Stimulated activated CD4-positive, alpha-beta T cell treated with anti-CD3 and anti-CD28 coated beads, Interleukin-15, amount 100 ng/mL, for 48 hours (primary cell): ENCODE results near the gene HDC.

Source experiments
- DNase-seq, 2 donors: peaks; one replicate each; pipeline ENCODE4 v3.0.0-alpha.2; 2020; ENCODE audit warnings: low read depth in 2 of 2

HDC gene

GRCh38 chr15:50252556-50252955 lies 13.0 kb downstream of the HDC start:
- no peak for DNase-seq

- no peak for DNase-seq
Observed at GRCh38 chr15:50251638-50252182, 13.8 kb downstream of the HDC start.

GRCh38 chr15:50250760-50251394 lies 14.6 kb downstream of the HDC start:
- no peak for DNase-seq

- DNase-seq: no peak
Observed at GRCh38 chr15:50249704-50250103, 15.8 kb downstream of the HDC start.

- no peak for DNase-seq
Observed at GRCh38 chr15:50248994-50249582, 16.4 kb downstream of the HDC start.

GRCh38 chr15:50247819-50248655 lies 17.5 kb downstream of the HDC start:
- DNase-seq: no peak

GRCh38 chr15:50246631-50247030 lies 18.9 kb downstream of the HDC start:
- no peak for DNase-seq

GRCh38 chr15:50244959-50245624 lies 20.4 kb downstream of the HDC start:
- DNase-seq: no peak

GRCh38 chr15:50244153-50244552 lies 21.4 kb downstream of the HDC start:
- no peak for DNase-seq

- no peak for DNase-seq
Observed at GRCh38 chr15:50241684-50242450, 23.7 kb downstream of the HDC start.

GRCh38 chr15:50238255-50238654 lies 27.3 kb downstream of the HDC start:
- no peak for DNase-seq

- DNase-seq: no peak
Observed at GRCh38 chr15:50236433-50236832, 29.1 kb downstream of the HDC start.

- no peak for DNase-seq
Observed at GRCh38 chr15:50235794-50236193, 29.7 kb downstream of the HDC start.

GRCh38 chr15:50234764-50235163 lies 30.8 kb downstream of the HDC start:
- DNase-seq: no peak

- DNase-seq: no peak
Observed at GRCh38 chr15:50233192-50233736, 32.3 kb downstream of the HDC start.

GRCh38 chr15:50232791-50233190 lies 32.7 kb downstream of the HDC start:
- DNase-seq: no peak

- no peak for DNase-seq
Observed at GRCh38 chr15:50231761-50232160, 33.8 kb downstream of the HDC start.

GRCh38 chr15:50229336-50229735 lies 36.2 kb downstream of the HDC start:
- no peak for DNase-seq

- no peak for DNase-seq
Observed at GRCh38 chr15:50228866-50229265, 36.7 kb downstream of the HDC start.

- DNase-seq: no peak
Observed at GRCh38 chr15:50227076-50227475, 38.5 kb downstream of the HDC start.

- no peak for DNase-seq
Observed at GRCh38 chr15:50225938-50226337, 39.6 kb downstream of the HDC start.
